ENCODE results near the gene TRAPPC3L. TPM values are rescaled to one million over a fixed set of nuclear protein-coding genes. Genes with fewer than 3 reads are reported as not detected.
A peak's percentile ranks its signal among the peaks of the same experiment; 100 is the strongest.

The TRAPPC3L gene
- total and polyA plus RNA-seq, 9 of the 15 experiments (the other 6 are each of a cell fraction or from before 2014, with no cell fraction given) = not detected

- BruUV-seq (replicated peaks) = no TSS peak
- H3K9me1 ChIP-seq (ENCODE audit: control insufficient read depth, insufficient read depth, low read length) = no peaks in the 10 kb centered on the region
- TF ChIP-seq HDAC8 (tag; IDR thresholded peaks at IDR 0.05) (no peak), MEIS2 (IDR thresholded peaks at IDR 0.05; ENCODE audit: partially characterized antibody) (peak; percentile 28)
- DNase-seq (ENCODE audit: extremely low read depth in 1 of 4, low spot score in 3 of 4) (no peak), FAIRE-seq (no peak), ATAC-seq (no peak)
- no peaks in the 10 kb centered on the region for H3K36me3 ChIP-seq (ENCODE audit: control insufficient read depth, insufficient read depth, low read length)
- in situ Hi-C loops (cut with MboI) (no loop called here), intact Hi-C loops (cut with micrococcal nuclease) (no loop called here)
- H3K9me3 ChIP-seq (replicated peaks; ENCODE audit: control insufficient read depth, insufficient read depth, low read depth, low read length) = no peaks in the 10 kb centered on the region
- no peak overlapping the region for H3K4me2 ChIP-seq (ENCODE audit: insufficient read depth, low read length)
- H3K27me3 ChIP-seq (ENCODE audit: control insufficient read depth in 2 of 2, insufficient read depth in 2 of 2, low read length in 2 of 2) = no peaks in the 10 kb centered on the region
- no peak overlapping the region for H3K27ac ChIP-seq (ENCODE audit: extremely low read depth, low read depth, low read length)
- H3K79me2 ChIP-seq (ENCODE audit: control insufficient read depth, insufficient read depth, low read length) = no peaks in the 10 kb centered on the region
- H2AFZ ChIP-seq (ENCODE audit: low read depth, low read length) = no peak overlapping the region
- H3K4me3 ChIP-seq = no peak overlapping the region
- H4K20me1 ChIP-seq (replicated peaks; ENCODE audit: control insufficient read depth, insufficient read depth, low read length) = no peaks in the 10 kb centered on the region
- 11% methylated on average over 1 of the region's 1 CpG for WGBS (ENCODE audit: insufficient coverage, low coverage, missing lambda C conversion rate)
- ChIA-PET CTCF (ENCODE audit: low intra/inter-chr PET ratio) (no interaction called here), POLR2A (no interaction called here)
- peaks cover 0 to 7% of the 10 kb centered on the region in 2 experiments; a peak in 2 of 5 replicates for H3K4me1 ChIP-seq (replicated peaks in 1 of 2; ENCODE audit: control insufficient read depth in 2 of 2, insufficient read depth in 2 of 2, low read length in 2 of 2)
- no peak overlapping the region for H3K9ac ChIP-seq (ENCODE audit: insufficient read depth in 1 of 2, low read depth in 2 of 2, low read length in 2 of 2)
Observed at GRCh38 chr6:116449565-116449964, 95.9 kb downstream of the TRAPPC3L start.

GRCh38 chr6:116447496-116448011 lies 97.9 kb downstream of the TRAPPC3L start:
- Histone ChIP-seq H4K20me1 (replicated peaks; ENCODE audit: control insufficient read depth, insufficient read depth, low read length) (no peaks in the 10 kb centered on the region), H3K79me2 (ENCODE audit: control insufficient read depth, insufficient read depth, low read length) (no peaks in the 10 kb centered on the region), H3K4me2 (ENCODE audit: insufficient read depth, low read length) (no peak overlapping the region), H3K4me1 (replicated peaks in 1 of 2; ENCODE audit: control insufficient read depth in 2 of 2, insufficient read depth in 2 of 2, low read length in 2 of 2) (peaks cover 0 to 7% of the 10 kb centered on the region in 2 experiments; a peak in 2 of 5 replicates), H3K27ac (ENCODE audit: extremely low read depth, low read depth, low read length) (no peak overlapping the region), H3K27me3 (ENCODE audit: control insufficient read depth in 2 of 2, insufficient read depth in 2 of 2, low read length in 2 of 2) (no peaks in the 10 kb centered on the region), H3K9me3 (replicated peaks; ENCODE audit: control insufficient read depth, insufficient read depth, low read depth, low read length) (no peaks in the 10 kb centered on the region), H3K9ac (ENCODE audit: insufficient read depth in 1 of 2, low read depth in 2 of 2, low read length in 2 of 2) (no peak overlapping the region), H2AFZ (ENCODE audit: low read depth, low read length) (no peak overlapping the region), H3K4me3 (no peak overlapping the region), H3K36me3 (ENCODE audit: control insufficient read depth, insufficient read depth, low read length) (no peaks in the 10 kb centered on the region), H3K9me1 (ENCODE audit: control insufficient read depth, insufficient read depth, low read length) (no peaks in the 10 kb centered on the region)
- DNase-seq (ENCODE audit: extremely low read depth in 1 of 4, low spot score in 3 of 4) = no peak
- intact Hi-C loops (cut with micrococcal nuclease) = no loop called here
- in situ Hi-C loops (cut with MboI) = no loop called here
- ATAC-seq = no peak
- BruUV-seq (replicated peaks) = no TSS peak
- CTCF ChIA-PET (ENCODE audit: low intra/inter-chr PET ratio) = no interaction called here
- POLR2A ChIA-PET = no interaction called here
- WGBS (ENCODE audit: insufficient coverage, low coverage, missing lambda C conversion rate) = 0% methylated on average over 2 of the region's 2 CpGs
- FAIRE-seq = no peak
- TF ChIP-seq CEBPG (CRISPR knock-in tag; IDR thresholded peaks at IDR 0.05) (no peak), CEBPG (tag; conservative IDR thresholded peaks at IDR 0.05 in 1 of 2, IDR thresholded peaks at IDR 0.05 in 1 of 2) (peak; percentile 68 to 91), RAD21 (CRISPR knock-in tag; conservative IDR thresholded peaks at IDR 0.05 in 1 of 2, IDR thresholded peaks at IDR 0.05 in 1 of 2) (peak in 1 of 2 experiments; percentile 4; a peak in 1 of 4 replicates), CEBPB (tag; IDR thresholded peaks at IDR 0.05) (peak; percentile 90), SRSF3 (IDR thresholded peaks at IDR 0.05; ENCODE audit: insufficient read depth, low read length) (no peak), ELK1 (CRISPR knock-in tag; IDR thresholded peaks at IDR 0.05) (no peak), BACH1 (tag; IDR thresholded peaks at IDR 0.05) (peak; percentile 25; the same call in 1 of the 2 replicates), ARID1B (IDR thresholded peaks at IDR 0.05) (no peak), ZBTB49 (CRISPR knock-in tag; IDR thresholded peaks at IDR 0.05; ENCODE audit: borderline replicate concordance) (no peak), SMAD4 (CRISPR knock-in tag; conservative IDR thresholded peaks at IDR 0.05) (no peak), CBFA2T3 (IDR thresholded peaks at IDR 0.05) (no peak), ARNT (IDR thresholded peaks at IDR 0.05) (no peak)
